ENCODE measurements around the gene SLC6A13. TPM values are rescaled to one million over a fixed set of nuclear protein-coding genes. Genes with fewer than 3 reads are reported as not detected.

The SLC6A13 gene
- total and polyA plus RNA-seq, 2 donors (not counting 3 experiments of a cell fraction or from before 2014, with no cell fraction given), result 0.14 TPM; not detected in 1

DNA sequence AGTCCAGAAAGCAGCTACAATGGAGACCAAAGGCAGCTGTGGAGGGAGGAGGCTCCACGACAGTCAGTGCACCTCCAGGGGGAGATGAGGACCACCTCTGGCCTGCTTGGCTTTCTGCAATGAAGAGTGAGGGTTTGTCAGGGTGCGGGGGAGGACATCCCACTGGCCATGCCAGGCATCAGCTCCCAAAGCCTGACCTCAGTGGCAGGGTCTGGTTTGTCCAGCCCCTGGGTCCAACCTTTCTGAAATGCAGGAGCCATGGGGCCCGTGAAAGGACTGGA lies 83.9 kb downstream of the SLC6A13 start:
- no peaks in the 10 kb centered on the region for H3K27me3 ChIP-seq (ENCODE audit: control insufficient read depth in 2 of 2, insufficient read depth in 2 of 2, low read length in 2 of 2)
- dilution Hi-C loops (cut with MboI; ENCODE audit: extremely low pct_ligation_motif_present, low sequenced_read_pairs) (no loop called here), intact Hi-C loops (cut with micrococcal nuclease) (no loop called here)
- TF ChIP-seq JUN (IDR thresholded peaks at IDR 0.05; ENCODE audit: borderline replicate concordance, insufficient read depth, insufficient read length, low read depth) (no peak), GATA2 (IDR thresholded peaks at IDR 0.05; ENCODE audit: insufficient read depth, insufficient read length, low read depth, low read length) (no peak), POLR2A (IDR thresholded peaks at IDR 0.05; ENCODE audit: low read depth, low read length) (no peak), FOS (IDR thresholded peaks at IDR 0.05; ENCODE audit: borderline replicate concordance, insufficient read depth, low read length) (no peak), MYC (IDR thresholded peaks at IDR 0.05; ENCODE audit: low read depth, low read length) (no peak), POLR2AphosphoS5 (IDR thresholded peaks at IDR 0.05; ENCODE audit: insufficient read depth, low read depth, low read length) (no peak), EZH2 (IDR thresholded peaks at IDR 0.05; ENCODE audit: borderline replicate concordance, low read depth, low read length, severe bottlenecking) (no peak)
- TF ChIP-seq, protein P1, sequence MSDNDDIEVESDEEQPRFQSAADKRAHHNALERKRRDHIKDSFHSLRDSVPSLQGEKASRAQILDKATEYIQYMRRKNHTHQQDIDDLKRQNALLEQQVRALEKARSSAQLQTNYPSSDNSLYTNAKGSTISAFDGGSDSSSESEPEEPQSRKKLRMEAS (IDR thresholded peaks at IDR 0.05; ENCODE audit: insufficient read depth, insufficient read length), result no peak
- TF ChIP-seq, protein P2, sequence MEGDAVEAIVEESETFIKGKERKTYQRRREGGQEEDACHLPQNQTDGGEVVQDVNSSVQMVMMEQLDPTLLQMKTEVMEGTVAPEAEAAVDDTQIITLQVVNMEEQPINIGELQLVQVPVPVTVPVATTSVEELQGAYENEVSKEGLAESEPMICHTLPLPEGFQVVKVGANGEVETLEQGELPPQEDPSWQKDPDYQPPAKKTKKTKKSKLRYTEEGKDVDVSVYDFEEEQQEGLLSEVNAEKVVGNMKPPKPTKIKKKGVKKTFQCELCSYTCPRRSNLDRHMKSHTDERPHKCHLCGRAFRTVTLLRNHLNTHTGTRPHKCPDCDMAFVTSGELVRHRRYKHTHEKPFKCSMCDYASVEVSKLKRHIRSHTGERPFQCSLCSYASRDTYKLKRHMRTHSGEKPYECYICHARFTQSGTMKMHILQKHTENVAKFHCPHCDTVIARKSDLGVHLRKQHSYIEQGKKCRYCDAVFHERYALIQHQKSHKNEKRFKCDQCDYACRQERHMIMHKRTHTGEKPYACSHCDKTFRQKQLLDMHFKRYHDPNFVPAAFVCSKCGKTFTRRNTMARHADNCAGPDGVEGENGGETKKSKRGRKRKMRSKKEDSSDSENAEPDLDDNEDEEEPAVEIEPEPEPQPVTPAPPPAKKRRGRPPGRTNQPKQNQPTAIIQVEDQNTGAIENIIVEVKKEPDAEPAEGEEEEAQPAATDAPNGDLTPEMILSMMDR (IDR thresholded peaks at IDR 0.05; ENCODE audit: extremely low read depth in 1 of 2, insufficient read depth in 1 of 2, low read depth in 1 of 2, low read length in 2 of 2), result no peak
- H3K4me2 ChIP-seq (ENCODE audit: insufficient read depth, low read length), result no peak overlapping the region
- H3K4me3 ChIP-seq (replicated peaks in 1 of 3; ENCODE audit: insufficient read depth in 1 of 3, low read depth in 1 of 3, low read length in 3 of 3), result no peak overlapping the region
- H3K9me1 ChIP-seq (replicated peaks; ENCODE audit: control insufficient read depth, extremely low read depth, insufficient read depth, low read length), result no peaks in the 10 kb centered on the region
- FAIRE-seq (no peak), DNase-seq (ENCODE audit: low read depth, low spot score) (no peak)
- ChIA-PET POLR2A (no interaction called here), CTCF (interaction anchor here (1.7 kb wide), 1 partner anchor 10 kb away, joined by 7 read pairs; no protein-coding TSS in a partner anchor)
- H2AFZ ChIP-seq (ENCODE audit: low read depth, low read length), result no peak overlapping the region
- H4K20me1 ChIP-seq (replicated peaks; ENCODE audit: control insufficient read depth, extremely low read depth, insufficient read depth, low read length), result no peaks in the 10 kb centered on the region
- H3K79me2 ChIP-seq (ENCODE audit: control insufficient read depth, insufficient read depth, low read length), result no peaks in the 10 kb centered on the region
- BruUV-seq (replicated peaks), result no TSS peak
- no peak overlapping the region for H3K27ac ChIP-seq (ENCODE audit: insufficient read depth, low read depth, low read length)
- no peaks in the 10 kb centered on the region for H3K4me1 ChIP-seq (ENCODE audit: control insufficient read depth, extremely low read depth, insufficient read depth, low read length)
- no peaks in the 10 kb centered on the region for H3K36me3 ChIP-seq (ENCODE audit: control insufficient read depth in 2 of 2, extremely low read depth in 1 of 2, insufficient read depth in 2 of 2, low read length in 2 of 2)
- H3K9ac ChIP-seq (replicated peaks; ENCODE audit: extremely low read depth, insufficient read depth, low read length), result no peak overlapping the region
- H3K9me3 ChIP-seq (replicated peaks; ENCODE audit: control insufficient read depth, insufficient read depth, low read length), result no peaks in the 10 kb centered on the region

Data from endothelial cell of umbilical vein (primary cell).